ENCODE data around the gene COX7B. TPM values are rescaled to one million over a fixed set of nuclear protein-coding genes. Genes with fewer than 3 reads are reported as not detected.
"Not testable (repeated sequence)": the region's sequence is repeated elsewhere in the genome, so short reads cannot be mapped to it uniquely, and the experiment has no call there.

Gene COX7B
- 100 to 1,000 TPM; 303 to 375 TPM for total RNA-seq

GRCh38 chrX:77899081-77899828, at the start of gene COX7B:
Gene COX7B (plus strand): TSS chrX:77899468. CDS start chrX:77899554, 86 bp downstream.
- Mint-ChIP-seq H3K27ac (peak within 1 kb of the TSS; percentile 97), H3K9me3 (ENCODE audit: low read depth) (no peaks in the 10 kb centered on the region), H3K27me3 (no peaks in the 10 kb centered on the region), H3K4me3 (peak within 1 kb of the TSS; percentile 96), H3K36me3 (ENCODE audit: low read depth) (peaks cover 28% of the 10 kb centered on the region), H3K4me1 (peaks cover 20% of the 10 kb centered on the region)
- CTCF ChIA-PET, result interaction anchor here (0.6 to 2.3 kb wide), 16 partner anchors 8 to 1049 kb away, joined by 3 to 15 read pairs (median 3); partner anchors contain the start of genes ATP7A and PGK1
- peak; percentile 71 for DNase-seq
- intact Hi-C loops (cut with DNase I, micrococcal nuclease), result loop anchor here (1.0 to 10.0 kb wide), 9 partner anchors 11 to 1727 kb away; partner anchors contain the start of genes ATP7A (in 2 of the 2), PGK1 (in 2 of the 2), ATRX (in 1 of the 2) and FGF16 (in 1 of the 2)
- POLR2A ChIA-PET, result interaction anchor here (0.5 to 1.2 kb wide), 4 partner anchors 11 to 265 kb away, joined by 3 to 9 read pairs (median 4); partner anchors contain the start of gene ATP7A
- peak; percentile 70 for ATAC-seq

GRCh38 chrX:77875372-77875771, 23.9 kb upstream of the COX7B start:
- H3K36me3 Mint-ChIP-seq (ENCODE audit: low read depth), result peaks cover 17% of the 10 kb centered on the region
- H3K4me1 Mint-ChIP-seq, result peaks cover 4% of the 10 kb centered on the region
- no peak overlapping the region for H3K27ac Mint-ChIP-seq
- H3K9me3 Mint-ChIP-seq (ENCODE audit: low read depth), result no peaks in the 10 kb centered on the region
- intact Hi-C loops (cut with DNase I, micrococcal nuclease), result loop anchor here in 1 of 2 experiments (5.0 kb wide), 1 partner anchor 163 kb away; no protein-coding TSS in a partner anchor
- H3K4me3 Mint-ChIP-seq, result no peak overlapping the region
- DNase-seq (no peak), ATAC-seq (no peak)
- POLR2A ChIA-PET, result no interaction called here
- CTCF ChIA-PET, result no interaction called here
- no peaks in the 10 kb centered on the region for H3K27me3 Mint-ChIP-seq

- H3K27ac Mint-ChIP-seq; DNase-seq; H3K27me3 Mint-ChIP-seq; CTCF ChIA-PET; intact Hi-C loops (cut with DNase I, micrococcal nuclease); POLR2A ChIA-PET; ATAC-seq; H3K9me3 Mint-ChIP-seq (ENCODE audit: low read depth); H3K36me3 Mint-ChIP-seq (ENCODE audit: low read depth); H3K4me3 Mint-ChIP-seq; H3K4me1 Mint-ChIP-seq: not testable (repeated sequence)
Observed at GRCh38 chrX:77881418-77881817, 17.9 kb upstream of the COX7B start.

GRCh38 chrX:77892887-77893286, 6.4 kb upstream of the COX7B start:
- ChIA-PET POLR2A (no interaction called here), CTCF (interaction anchor here (1.0 kb wide), 1 partner anchor 132 kb away, joined by 4 read pairs; no protein-coding TSS in a partner anchor)
- peaks cover 24% of the 10 kb centered on the region for H3K4me1 Mint-ChIP-seq
- no peaks in the 10 kb centered on the region for H3K27me3 Mint-ChIP-seq
- no peak for ATAC-seq
- intact Hi-C loops (cut with DNase I, micrococcal nuclease), result loop anchor here (10.0 kb wide), 2 partner anchors 622 to 1468 kb away; partner anchors contain the start of gene MAGEE1 (in 1 of the 2)
- no peaks in the 10 kb centered on the region for H3K9me3 Mint-ChIP-seq (ENCODE audit: low read depth)
- peak overlapping the region; percentile 82 for H3K27ac Mint-ChIP-seq
- peaks cover 12% of the 10 kb centered on the region for H3K36me3 Mint-ChIP-seq (ENCODE audit: low read depth)
- peak overlapping the region; percentile 96 for H3K4me3 Mint-ChIP-seq
- DNase-seq, result no peak

- Mint-ChIP-seq H3K27me3 (no peaks in the 10 kb centered on the region), H3K9me3 (ENCODE audit: low read depth) (no peaks in the 10 kb centered on the region), H3K4me3 (peak overlapping the region; percentile 96), H3K4me1 (peaks cover 24% of the 10 kb centered on the region), H3K36me3 (ENCODE audit: low read depth) (peaks cover 12% of the 10 kb centered on the region), H3K27ac (no peak overlapping the region)
- ATAC-seq (no peak), DNase-seq (no peak)
- ChIA-PET POLR2A (no interaction called here), CTCF (interaction anchor here (2.1 kb wide), 1 partner anchor 17 kb away, joined by 4 read pairs; the partner anchor contains the start of gene ATP7A)
- intact Hi-C loops (cut with DNase I, micrococcal nuclease), result loop anchor here (10.0 kb wide), 2 partner anchors 621 to 1469 kb away; partner anchors contain the start of gene MAGEE1 (in 1 of the 2)
Observed at GRCh38 chrX:77893713-77894112, 5.6 kb upstream of the COX7B start.

GRCh38 chrX:77894921-77895886, 4.1 kb upstream of the COX7B start, which contains the start of gene MAGT1:
Gene MAGT1 (minus strand): TSS chrX:77895435. CDS start chrX:77895410, 25 bp downstream.
- Mint-ChIP-seq H3K27me3 (no peaks in the 10 kb centered on the region), H3K4me1 (peaks cover 20% of the 10 kb centered on the region), H3K9me3 (ENCODE audit: low read depth) (no peaks in the 10 kb centered on the region), H3K27ac (peak within 1 kb of the TSS; percentile 100), H3K4me3 (peak within 1 kb of the TSS; percentile 96), H3K36me3 (ENCODE audit: low read depth) (peaks cover 10% of the 10 kb centered on the region)
- peak; percentile 93 for DNase-seq
- ATAC-seq, result peak; percentile 91
- CTCF ChIA-PET, result interaction anchor here (0.6 to 2.1 kb wide), 6 partner anchors 10 to 216 kb away, joined by 3 to 4 read pairs (median 3); partner anchors contain the start of gene ATP7A
- POLR2A ChIA-PET, result interaction anchor here (0.6 to 1.2 kb wide), 2 partner anchors 129 to 1282 kb away, joined by 3 to 4 read pairs; no protein-coding TSS in a partner anchor
- intact Hi-C loops (cut with DNase I, micrococcal nuclease), result loop anchor here (1.0 to 10.0 kb wide), 9 partner anchors 15 to 1723 kb away; partner anchors contain the start of genes ATRX (in 2 of the 2), PGK1 (in 2 of the 2), ATP7A (in 1 of the 2) and FGF16 (in 1 of the 2)

- POLR2A ChIA-PET, result interaction anchor here (0.7 kb wide), 1 partner anchor 480 kb away, joined by 3 read pairs; no protein-coding TSS in a partner anchor
- DNase-seq, result no peak
- Mint-ChIP-seq H3K27me3 (no peaks in the 10 kb centered on the region), H3K27ac (peak overlapping the region; percentile 87), H3K4me3 (peak overlapping the region; percentile 96), H3K9me3 (ENCODE audit: low read depth) (no peaks in the 10 kb centered on the region), H3K36me3 (ENCODE audit: low read depth) (peaks cover 31% of the 10 kb centered on the region), H3K4me1 (peaks cover 19% of the 10 kb centered on the region)
- intact Hi-C loops (cut with DNase I, micrococcal nuclease), result loop anchor here in 1 of 2 experiments (10.0 kb wide), 1 partner anchor 1264 kb away; no protein-coding TSS in a partner anchor
- CTCF ChIA-PET, result interaction anchor here (2.3 kb wide), 1 partner anchor 124 kb away, joined by 15 read pairs; no protein-coding TSS in a partner anchor
- no peak for ATAC-seq
Observed at GRCh38 chrX:77900688-77901087, 1.4 kb downstream of the COX7B start.

- CTCF ChIA-PET, result no interaction called here
- peaks cover 31% of the 10 kb centered on the region for H3K36me3 Mint-ChIP-seq (ENCODE audit: low read depth)
- H3K4me1 Mint-ChIP-seq, result peaks cover 18% of the 10 kb centered on the region
- H3K4me3 Mint-ChIP-seq, result peak overlapping the region; percentile 96
- ATAC-seq, result no peak
- H3K9me3 Mint-ChIP-seq (ENCODE audit: low read depth), result no peaks in the 10 kb centered on the region
- intact Hi-C loops (cut with DNase I, micrococcal nuclease), result loop anchor here in 1 of 2 experiments (10.0 kb wide), 1 partner anchor 1263 kb away; no protein-coding TSS in a partner anchor
- H3K27ac Mint-ChIP-seq, result peak overlapping the region; percentile 72
- H3K27me3 Mint-ChIP-seq, result no peaks in the 10 kb centered on the region
- DNase-seq, result no peak
- POLR2A ChIA-PET, result interaction anchor here (0.6 kb wide), 1 partner anchor 66 kb away, joined by 5 read pairs; no protein-coding TSS in a partner anchor
Observed at GRCh38 chrX:77901506-77901905, 2.2 kb downstream of the COX7B start.

GRCh38 chrX:77910108-77910840, 11.0 kb downstream of the COX7B start, which contains the start of gene ATP7A:
Gene ATP7A (plus strand): TSS chrX:77910693. CDS start chrX:77971642, 60,949 bp downstream.
- DNase-seq (peak; percentile 94), ATAC-seq (peak; percentile 94)
- intact Hi-C loops (cut with DNase I, micrococcal nuclease), result loop anchor here (1.0 to 5.0 kb wide), 9 partner anchors 11 to 1738 kb away; partner anchors contain the start of genes COX7B (in 2 of the 2), MAGT1 (in 1 of the 2), PBDC1 (in 1 of the 2) and PGK1 (in 1 of the 2)
- POLR2A ChIA-PET, result interaction anchor here (1.3 kb wide), 1 partner anchor 11 kb away, joined by 9 read pairs; the partner anchor contains the start of gene COX7B
- peaks cover 13% of the 10 kb centered on the region for H3K4me1 Mint-ChIP-seq
- H3K27ac Mint-ChIP-seq, result peak within 1 kb of the TSS; percentile 99
- peak within 1 kb of the TSS; percentile 85 for H3K4me3 Mint-ChIP-seq
- CTCF ChIA-PET, result interaction anchor here (0.6 to 2.7 kb wide), 6 partner anchors 11 to 164 kb away, joined by 3 to 15 read pairs (median 4); partner anchors contain the start of genes COX7B and MAGT1
- H3K9me3 Mint-ChIP-seq (ENCODE audit: low read depth), result no peaks in the 10 kb centered on the region
- no peaks in the 10 kb centered on the region for H3K27me3 Mint-ChIP-seq
- peaks cover 2% of the 10 kb centered on the region for H3K36me3 Mint-ChIP-seq (ENCODE audit: low read depth)
